Activated CD8-positive, alpha-beta memory T cell treated with anti-CD3 and anti-CD28 coated beads for 4 hours (primary cell): ENCODE results near the gene ZNF281.

Source experiments
- DNase-seq, 2 donors: peaks; one replicate each; pipeline ENCODE4 v3.0.0-alpha.2; 2020; ENCODE audit warnings: low read depth in 2 of 2

Gene ZNF281

DNA sequence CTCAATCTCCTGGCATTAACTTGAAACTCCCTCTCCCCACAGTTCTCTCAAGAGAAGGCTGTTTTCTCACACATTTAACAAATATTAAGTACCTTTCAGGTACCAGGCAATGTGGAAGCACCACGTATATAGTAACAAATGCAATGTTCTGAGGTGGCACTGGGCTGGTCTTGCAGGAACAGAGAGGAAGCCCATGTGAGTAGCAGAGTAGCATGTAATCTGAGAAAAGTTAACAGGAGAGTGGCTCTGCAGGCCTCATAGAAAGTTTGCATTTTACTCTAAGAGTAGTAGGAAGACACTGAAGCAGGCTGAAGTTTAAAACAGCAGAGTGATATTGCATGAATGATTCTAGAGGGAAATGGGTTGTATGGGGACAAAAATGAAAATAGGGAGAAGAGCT lies 21.0 kb downstream of the ZNF281 start:
- DNase-seq, result no peak

DNA sequence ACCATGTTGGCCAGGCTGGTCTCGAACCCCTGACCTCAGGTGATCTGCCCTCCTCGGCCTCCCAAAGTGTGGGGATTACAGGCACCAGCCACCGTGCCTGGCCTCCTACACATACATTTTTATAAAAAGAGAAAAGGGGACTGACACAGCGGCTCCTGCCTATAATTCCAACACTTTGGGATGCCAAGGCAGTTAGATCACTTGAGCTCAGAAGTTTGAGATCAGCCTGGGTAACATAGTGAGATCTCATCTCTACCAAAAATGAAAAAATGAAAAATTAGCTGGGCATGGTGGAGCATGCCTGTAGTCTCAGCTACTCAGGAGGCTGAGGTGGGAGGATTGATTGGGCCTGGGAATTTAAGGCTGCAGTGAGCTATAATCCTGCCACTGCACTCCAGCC lies 23.4 kb downstream of the ZNF281 start:
- no peak for DNase-seq

DNA sequence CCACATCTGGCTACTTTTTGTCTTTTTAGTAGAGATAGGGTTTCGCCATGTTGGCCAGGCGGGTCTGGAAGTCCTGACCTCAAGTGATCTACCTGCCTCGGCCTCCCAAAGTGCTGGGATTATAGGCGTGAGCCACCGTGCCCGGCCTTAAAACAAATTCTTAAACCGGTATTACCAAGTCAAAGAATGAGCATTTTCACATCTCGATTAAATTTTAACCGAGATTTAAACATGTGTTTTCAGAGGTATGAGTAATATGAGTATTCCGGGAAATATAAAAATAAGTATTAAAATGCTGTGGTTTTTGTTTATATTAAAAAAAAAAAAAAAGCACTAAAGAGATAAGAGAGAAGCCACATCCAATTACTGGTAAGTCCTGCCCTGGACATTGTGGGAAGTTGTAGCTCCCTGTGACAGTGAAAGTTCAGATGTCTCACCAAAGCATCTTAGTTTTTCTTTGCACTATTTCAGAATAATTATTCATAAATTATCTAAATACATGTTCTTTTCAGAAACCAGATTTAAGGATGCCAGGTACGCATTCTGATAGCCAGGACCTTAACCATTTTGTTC lies 24.9 kb downstream of the ZNF281 start:
- no peak for DNase-seq

- DNase-seq, result no peak
Observed at GRCh38 chr1:200381256-200381984, 28.4 kb downstream of the ZNF281 start.

DNA sequence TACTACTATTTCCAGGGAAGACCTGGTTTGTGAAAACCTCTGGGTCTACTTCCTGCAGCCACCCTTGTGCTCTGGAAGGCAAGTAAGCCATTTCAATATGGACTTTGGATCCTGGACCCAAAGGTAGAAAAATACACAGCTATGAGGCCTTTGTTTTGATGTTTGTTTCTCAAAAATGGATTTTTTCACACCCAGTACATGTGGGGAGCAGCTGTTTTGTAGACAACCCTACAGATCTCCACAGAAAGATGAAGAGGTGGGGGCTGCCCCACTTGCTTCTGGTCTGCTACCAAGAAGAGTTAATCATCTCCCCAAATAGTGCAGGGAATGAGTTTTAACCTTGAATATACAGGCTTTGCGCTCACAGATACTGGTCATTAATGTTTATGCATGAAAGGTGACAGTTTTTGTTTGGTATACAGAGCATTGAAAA lies 29.2 kb downstream of the ZNF281 start:
- DNase-seq, result no peak

- DNase-seq, result no peak
Observed at GRCh38 chr1:200379940-200380588, 29.8 kb downstream of the ZNF281 start.

GRCh38 chr1:200379432-200379757 lies 30.4 kb downstream of the ZNF281 start:
- no peak for DNase-seq

DNA sequence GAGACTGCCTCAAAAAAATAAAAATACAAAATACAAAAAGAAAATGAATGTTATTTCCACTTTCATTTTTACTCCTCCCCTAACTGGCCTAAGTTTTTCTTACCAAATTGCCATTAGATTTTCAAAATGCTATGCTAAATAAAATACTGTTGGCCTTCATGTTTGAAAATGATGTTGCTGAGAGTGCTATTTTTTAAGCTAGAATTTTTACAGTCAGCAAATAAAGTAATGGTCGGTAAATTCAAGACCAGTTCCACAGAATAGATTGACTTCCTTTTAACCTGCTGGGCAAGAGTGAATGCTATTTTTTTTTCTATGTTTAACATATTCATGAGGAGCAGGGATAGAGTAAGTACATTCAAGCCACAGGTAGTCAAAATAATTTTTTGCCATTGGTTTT lies 31.7 kb downstream of the ZNF281 start:
- no peak for DNase-seq

- no peak for DNase-seq
Observed at GRCh38 chr1:200376528-200376927, 33.3 kb downstream of the ZNF281 start.

DNA sequence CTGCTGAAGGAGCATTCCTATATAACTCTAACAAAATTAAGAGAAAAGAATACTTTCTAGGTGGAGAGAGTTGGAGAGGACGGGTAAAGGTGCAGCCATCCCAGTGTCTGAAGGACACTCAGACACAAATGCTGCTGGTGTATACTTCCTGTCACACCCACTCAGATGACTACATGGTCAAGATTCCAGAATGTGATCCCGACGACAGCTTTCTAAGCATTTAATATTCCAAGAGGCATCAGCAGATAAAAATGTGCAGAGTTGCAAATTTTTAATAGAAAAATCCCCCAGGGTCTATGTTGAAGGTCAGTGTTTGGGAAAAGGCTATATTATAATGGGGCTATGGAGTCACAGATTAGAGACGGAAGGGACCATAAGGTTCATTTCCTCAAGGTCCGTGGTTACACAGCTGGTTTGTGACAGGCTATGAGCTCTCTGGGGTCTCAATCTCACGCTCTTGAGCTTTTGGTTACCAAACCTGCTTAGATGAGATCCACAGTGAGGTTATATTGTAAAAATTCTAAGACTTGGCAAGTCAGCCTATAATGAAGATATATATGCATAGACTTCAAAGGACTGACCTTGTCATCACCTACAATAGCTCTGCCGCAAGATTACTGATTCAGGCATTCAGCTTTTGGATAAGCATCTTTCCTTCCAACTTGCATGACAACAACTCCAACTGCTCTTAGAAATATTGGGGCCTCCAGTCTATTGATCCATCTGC lies 35.1 kb downstream of the ZNF281 start:
- DNase-seq, result no peak

- no peak for DNase-seq
Observed at GRCh38 chr1:200373811-200374231, 36.0 kb downstream of the ZNF281 start.

GRCh38 chr1:200372885-200373181 lies 37.0 kb downstream of the ZNF281 start:
- DNase-seq, result no peak

DNA sequence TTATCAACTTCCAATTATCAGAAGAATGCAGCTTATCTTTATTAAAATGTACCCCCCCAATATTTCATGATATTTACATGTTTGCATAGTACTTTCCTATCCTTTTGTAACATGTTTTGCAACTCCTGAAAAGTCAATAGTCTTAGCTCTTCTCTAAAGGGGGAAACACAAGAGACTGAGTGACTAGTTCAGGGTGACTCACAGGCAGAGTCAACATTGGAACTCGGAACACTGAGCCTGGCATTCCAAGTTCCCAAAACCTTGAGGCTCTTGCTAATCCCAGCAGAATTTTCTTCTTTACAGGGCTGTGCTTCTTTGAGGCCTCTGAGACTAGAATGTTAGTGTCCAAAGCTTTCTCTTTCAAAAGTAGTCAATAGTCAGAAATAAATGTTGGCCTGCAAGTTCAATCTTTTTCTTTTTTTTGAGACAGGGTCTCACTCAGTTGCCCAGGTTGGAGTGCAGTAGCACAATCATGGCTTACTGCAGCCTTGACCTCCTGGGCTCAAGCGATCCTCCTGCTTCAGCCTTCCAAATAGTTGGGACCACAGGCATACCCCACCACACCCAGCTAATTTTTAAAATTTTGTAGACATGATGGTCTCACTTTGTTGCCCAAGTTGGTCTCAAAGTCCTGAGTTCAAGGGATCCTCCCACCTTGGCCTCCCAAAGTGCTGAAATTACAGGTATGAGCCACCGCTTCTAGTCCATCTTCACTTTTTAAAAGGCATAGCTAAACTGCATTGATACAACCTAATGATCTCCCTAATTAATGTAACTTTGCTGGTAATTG lies 37.5 kb downstream of the ZNF281 start:
- no peak for DNase-seq

DNA sequence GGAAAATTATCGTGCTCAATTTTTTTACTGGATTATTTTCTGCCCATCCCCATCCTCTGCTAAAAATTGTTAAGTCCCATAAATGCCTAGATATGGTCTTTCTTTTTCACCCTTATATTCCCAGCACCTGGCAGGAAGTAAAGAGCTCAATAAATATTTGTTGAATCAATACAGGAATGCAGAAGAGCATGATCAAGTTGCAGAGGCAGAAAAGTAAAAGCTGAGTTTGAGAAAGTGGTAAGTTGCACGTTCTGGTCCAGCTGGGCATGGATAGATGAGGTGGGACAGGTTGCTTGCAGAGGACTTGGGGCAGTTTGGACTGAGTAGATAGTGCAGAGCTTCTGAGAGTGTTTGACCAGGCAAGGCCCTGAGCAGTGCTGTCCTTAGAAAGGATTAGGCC lies 40.1 kb downstream of the ZNF281 start:
- DNase-seq, result no peak

- DNase-seq, result no peak
Observed at GRCh38 chr1:200369131-200369530, 40.7 kb downstream of the ZNF281 start.

DNA sequence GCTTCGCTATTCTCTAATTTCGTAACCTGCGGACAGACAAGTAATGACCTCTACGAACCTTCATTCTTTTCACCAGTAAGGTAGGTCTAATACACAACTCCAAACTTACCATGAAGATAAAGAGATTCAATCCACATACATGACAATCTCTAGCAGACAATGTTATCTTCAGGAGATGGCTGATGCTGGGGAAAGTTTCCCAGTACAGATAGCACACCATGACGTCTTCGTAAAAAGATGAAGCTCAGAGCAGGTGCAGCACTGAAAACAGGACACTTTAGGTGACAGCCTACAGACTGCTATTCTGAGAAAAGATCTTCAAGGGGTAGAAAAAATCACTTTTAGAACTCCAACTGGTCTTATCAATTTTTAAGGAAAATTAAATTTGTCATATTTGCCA lies 41.3 kb downstream of the ZNF281 start:
- no peak for DNase-seq

GRCh38 chr1:200367841-200368534 lies 41.8 kb downstream of the ZNF281 start:
- no peak for DNase-seq

GRCh38 chr1:200366577-200367253 lies 43.1 kb downstream of the ZNF281 start:
- DNase-seq, result no peak

DNA sequence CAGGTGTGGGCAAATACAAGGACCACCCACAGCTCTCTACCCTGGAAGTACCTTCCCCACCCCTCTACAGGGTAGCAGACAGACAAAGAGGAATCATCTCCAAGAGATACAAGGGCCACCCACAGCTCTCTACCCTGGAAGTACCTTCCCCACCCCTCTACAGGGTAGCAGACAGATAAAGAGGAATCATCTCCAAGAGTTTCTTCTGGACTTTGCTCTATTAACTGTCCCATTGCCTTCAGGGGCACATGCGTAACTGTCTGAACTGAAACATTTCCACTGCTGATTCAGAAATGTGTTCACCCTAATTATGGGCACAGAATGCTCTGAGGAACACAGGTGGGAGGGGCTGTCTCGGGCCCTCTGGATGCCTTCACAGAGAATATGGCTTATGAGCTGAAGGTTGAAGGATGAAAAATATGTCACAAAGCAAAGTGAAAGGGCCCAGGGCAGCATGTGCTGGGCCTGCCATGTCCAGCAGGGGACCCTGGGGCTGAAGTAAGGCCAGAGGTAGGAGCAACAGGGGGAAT lies 43.9 kb downstream of the ZNF281 start:
- DNase-seq, result no peak

- DNase-seq, result no peak
Observed at GRCh38 chr1:200364831-200365230, 45.0 kb downstream of the ZNF281 start.
